CD4-positive, CD25-positive, alpha-beta regulatory T cell (primary cell): ENCODE results near the gene PRKAG1. TPM values are rescaled to one million over a fixed set of nuclear protein-coding genes. Genes with fewer than 3 reads are reported as not detected.

Experiments
- ATAC-seq, 2 donors: fragments of 150-1000 bp; cut with Tn5 transposase; one replicate each; pipeline ENCODE4 v1.10.0; 2021; ENCODE audit warnings: low read depth in 2 of 2, moderate number of reproducible peaks in 2 of 2, moderate library complexity in 1 of 2
- DNase-seq, 3 donors: peaks; one replicate each; pipeline versions ENCODE4 v3.0.0 to v3.0.0-alpha.2; 2012 to 2022; ENCODE audit warnings: mixed read lengths in 1 of 3
- H3K27ac ChIP-seq: one replicate; pipeline ENCODE4 v1.7.0; 2013; ENCODE audit warnings: mild to moderate bottlenecking, low read length; ENCODE audit not compliant: insufficient read depth, poor library complexity, severe bottlenecking
- H3K27me3 ChIP-seq: one replicate; pipeline ENCODE4 v1.7.0; 2013; ENCODE audit warnings: low read length; ENCODE audit not compliant: control insufficient read depth, insufficient read depth
- H3K36me3 ChIP-seq: one replicate; pipeline ENCODE4 v1.7.0; 2013; ENCODE audit warnings: mild to moderate bottlenecking, low read length, moderate library complexity; ENCODE audit not compliant: control insufficient read depth, insufficient read depth
- H3K4me1 ChIP-seq: 2 replicates; pipeline ENCODE4 v1.7.0; 2013; ENCODE audit warnings: mild to moderate bottlenecking, low read length; ENCODE audit not compliant: insufficient read depth, control insufficient read depth, poor library complexity, severe bottlenecking
- H3K4me3 ChIP-seq: one replicate; pipeline ENCODE4 v1.7.0; 2013; ENCODE audit warnings: low read depth, mild to moderate bottlenecking, low read length, moderate library complexity
- H3K9me3 ChIP-seq, 2 experiments: 1 replicate in 1 of 2; 2 replicates in 1 of 2; pipeline ENCODE4 v1.7.0; 2013; ENCODE audit warnings: low read length in 2 of 2, mild to moderate bottlenecking in 1 of 2, moderate library complexity in 1 of 2; ENCODE audit not compliant: control insufficient read depth in 2 of 2
- H3K27ac Mint-ChIP-seq, 3 donors: one replicate each; pipeline ENCODE4 v1.8.0; 2020 to 2022; ENCODE audit warnings: mild to moderate bottlenecking in 3 of 3, mixed read lengths in 3 of 3, moderate library complexity in 2 of 3
- H3K27me3 Mint-ChIP-seq: one replicate; pipeline ENCODE4 v1.8.0; 2022; ENCODE audit warnings: mild to moderate bottlenecking, mixed read lengths
- H3K36me3 Mint-ChIP-seq: one replicate; pipeline ENCODE4 v1.8.0; 2020; ENCODE audit warnings: mixed read lengths
- H3K4me1 Mint-ChIP-seq, 4 donors: one replicate each; pipeline ENCODE4 v1.8.0; 2020 to 2022; ENCODE audit warnings: mixed read lengths in 4 of 4, mild to moderate bottlenecking in 1 of 4
- H3K4me3 Mint-ChIP-seq, 4 donors: one replicate each; pipeline ENCODE4 v1.8.0; 2020 to 2022; ENCODE audit warnings: mild to moderate bottlenecking in 4 of 4, mixed read lengths in 4 of 4, moderate library complexity in 3 of 4
- H3K9me3 Mint-ChIP-seq, 7 donors: one replicate each; pipeline ENCODE4 v1.8.0; 2020 to 2022; ENCODE audit warnings: mixed read lengths in 7 of 7, mild to moderate bottlenecking in 3 of 7, moderate library complexity in 2 of 7
- polyA plus RNA-seq, 4 donors: library from polyadenylated mRNA; unstranded; fragments of 300-500 nt; fragmentation: Illumina TruSeq; gene quantifications; one replicate each; pipeline ENCODE4 v1.2.3, GENCODE V29; 2021
- total RNA-seq: library from RNA; stranded (reverse); gene quantifications from one replicate; pipeline ENCODE4 v1.2.3, GENCODE V29; 2022

Gene PRKAG1
- total and polyA plus RNA-seq, 5 donors from 2014 or later: 51.3 to 83.8 (median 64.0) TPM

DNA sequence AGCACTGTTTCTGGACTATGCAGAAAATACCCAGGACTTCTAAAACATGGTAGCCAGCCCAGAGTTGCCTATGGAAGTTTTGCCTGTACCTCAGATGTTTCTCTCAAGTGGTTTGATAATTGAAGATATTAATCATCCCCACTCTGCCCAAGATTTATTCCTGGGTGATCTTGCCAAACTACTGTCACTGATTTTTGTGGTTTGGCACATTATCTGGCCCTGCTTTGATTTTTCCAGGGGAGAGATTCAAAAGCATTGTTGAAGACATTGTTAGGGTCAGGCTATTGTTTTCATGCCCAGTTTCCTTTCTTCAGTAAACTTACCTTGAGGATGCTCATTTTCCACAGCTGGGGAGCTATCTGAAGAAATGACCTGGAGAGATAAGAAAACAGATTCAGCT lies 5.8 kb downstream of the PRKAG1 start:
- Histone ChIP-seq H3K4me3 (no peak overlapping the region), H3K9me3 (no peaks in the 10 kb centered on the region), H3K27me3 (no peaks in the 10 kb centered on the region), H3K36me3 (peaks cover 53% of the 10 kb centered on the region), H3K27ac (no peak overlapping the region), H3K4me1 (peaks cover 6% of the 10 kb centered on the region)
- Mint-ChIP-seq H3K27me3 (peaks cover 7% of the 10 kb centered on the region), H3K9me3 (no peaks in the 10 kb centered on the region), H3K36me3 (peaks cover 27% of the 10 kb centered on the region), H3K4me3 (no peak overlapping the region), H3K4me1 (peaks cover 27 to 48% (median 32%) of the 10 kb centered on the region in 4 donors), H3K27ac (no peak overlapping the region)
- DNase-seq (no peak), ATAC-seq (no peak)

DNA sequence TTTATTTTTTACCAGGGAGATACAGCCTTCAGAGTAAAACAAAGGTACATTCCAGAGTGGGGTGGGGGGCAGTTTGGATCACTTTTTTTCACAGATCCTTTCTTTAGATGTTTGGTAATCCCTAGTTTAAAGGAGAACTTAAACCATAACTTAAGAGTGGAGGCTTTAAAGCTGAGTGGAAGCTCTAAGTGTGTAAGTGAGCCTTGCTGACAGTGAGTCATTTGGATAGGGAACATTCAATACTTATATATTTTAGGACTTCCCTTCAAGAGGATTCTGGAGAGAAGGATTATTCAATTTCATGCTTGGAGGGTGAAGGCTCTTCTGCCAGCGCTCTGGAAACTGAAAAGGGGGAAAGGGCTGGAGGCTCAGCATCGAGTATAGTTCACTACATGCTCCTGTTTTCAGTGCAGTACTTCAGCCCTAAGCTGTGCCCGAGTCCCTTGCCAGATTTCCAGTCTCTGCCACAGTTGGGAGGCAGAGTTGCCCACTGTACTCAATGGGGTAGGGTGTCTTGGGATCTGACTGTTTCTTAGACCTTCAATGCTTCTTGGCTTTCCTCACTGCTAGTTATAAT lies 8.4 kb downstream of the PRKAG1 start:
- DNase-seq (no peak), ATAC-seq (no peak)
- Histone ChIP-seq H3K36me3 (peaks cover 65% of the 10 kb centered on the region), H3K9me3 (no peaks in the 10 kb centered on the region), H3K4me1 (no peaks in the 10 kb centered on the region), H3K27me3 (no peaks in the 10 kb centered on the region), H3K27ac (no peak overlapping the region), H3K4me3 (no peak overlapping the region)
- Mint-ChIP-seq H3K36me3 (peaks cover 25% of the 10 kb centered on the region), H3K9me3 (no peaks in the 10 kb centered on the region), H3K27me3 (no peaks in the 10 kb centered on the region), H3K4me1 (peaks cover 9 to 26% (median 14%) of the 10 kb centered on the region in 4 donors), H3K27ac (no peak overlapping the region), H3K4me3 (no peak overlapping the region)

DNA sequence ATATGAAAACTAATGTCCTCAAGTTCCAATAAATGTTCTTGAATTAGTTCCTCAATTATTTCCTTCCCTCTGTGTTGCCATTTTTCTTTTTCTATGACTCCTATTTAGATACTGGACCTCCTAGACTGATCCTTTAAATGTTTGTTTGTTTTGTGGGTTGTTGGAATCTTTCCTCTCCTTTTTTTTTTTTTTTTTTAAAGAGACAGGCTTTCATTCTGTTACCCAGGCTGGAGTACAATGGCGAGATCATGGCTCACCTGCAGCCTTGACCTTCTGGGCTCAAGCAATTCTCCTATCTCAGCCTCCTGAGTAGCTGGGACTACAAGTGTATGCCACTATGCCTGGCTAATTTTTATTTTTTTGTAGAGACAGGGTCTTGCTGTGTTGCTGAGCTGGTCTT lies 9.6 kb downstream of the PRKAG1 start:
- H3K4me1 ChIP-seq: no peaks in the 10 kb centered on the region
- no peak for DNase-seq
- H3K27me3 Mint-ChIP-seq: no peaks in the 10 kb centered on the region
- no peak overlapping the region for H3K27ac Mint-ChIP-seq
- H3K9me3 ChIP-seq: no peaks in the 10 kb centered on the region
- H3K4me3 Mint-ChIP-seq: no peak overlapping the region
- H3K27ac ChIP-seq: no peak overlapping the region
- peaks cover 34% of the 10 kb centered on the region for H3K36me3 Mint-ChIP-seq
- peaks cover 75% of the 10 kb centered on the region for H3K36me3 ChIP-seq
- no peak for ATAC-seq
- H3K4me3 ChIP-seq: no peak overlapping the region
- no peaks in the 10 kb centered on the region for H3K9me3 Mint-ChIP-seq
- no peaks in the 10 kb centered on the region for H3K27me3 ChIP-seq
- H3K4me1 Mint-ChIP-seq: peaks cover 2 to 16% (median 5%) of the 10 kb centered on the region in 4 donors

DNA sequence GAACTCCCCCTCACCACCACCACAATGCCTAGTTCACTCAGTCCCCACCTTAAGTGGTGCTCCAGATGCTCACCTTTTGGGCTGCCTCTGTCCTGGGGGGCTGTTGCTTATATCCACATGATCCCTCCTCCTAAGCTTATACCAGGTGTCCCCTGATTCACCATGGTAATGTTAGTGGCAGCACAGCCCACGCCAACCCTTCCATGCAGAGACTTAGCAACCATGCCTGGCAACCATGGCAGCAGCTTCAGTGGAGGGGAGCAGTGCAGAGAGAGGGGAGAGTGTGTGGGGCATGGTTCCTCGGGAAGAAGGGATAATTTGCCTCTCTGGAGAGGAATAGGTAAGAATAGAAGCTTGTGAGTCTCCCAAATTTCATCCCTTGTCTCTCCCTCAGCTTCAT lies 18.2 kb downstream of the PRKAG1 start:
- Histone ChIP-seq H3K27ac (no peak overlapping the region), H3K4me1 (peaks cover 36% of the 10 kb centered on the region), H3K9me3 (no peaks in the 10 kb centered on the region), H3K27me3 (peaks cover 17% of the 10 kb centered on the region), H3K36me3 (peaks cover 43% of the 10 kb centered on the region), H3K4me3 (no peak overlapping the region)
- peak overlapping the region in 1 of 3 donors; percentile 51 for H3K27ac Mint-ChIP-seq
- no peak for DNase-seq
- peaks cover 0 to 41% (median 18%) of the 10 kb centered on the region in 4 donors for H3K4me1 Mint-ChIP-seq
- ATAC-seq: no peak
- peaks cover 51% of the 10 kb centered on the region for H3K27me3 Mint-ChIP-seq
- no peak overlapping the region for H3K4me3 Mint-ChIP-seq
- H3K9me3 Mint-ChIP-seq: no peaks in the 10 kb centered on the region
- H3K36me3 Mint-ChIP-seq: peaks cover 47% of the 10 kb centered on the region

DNA sequence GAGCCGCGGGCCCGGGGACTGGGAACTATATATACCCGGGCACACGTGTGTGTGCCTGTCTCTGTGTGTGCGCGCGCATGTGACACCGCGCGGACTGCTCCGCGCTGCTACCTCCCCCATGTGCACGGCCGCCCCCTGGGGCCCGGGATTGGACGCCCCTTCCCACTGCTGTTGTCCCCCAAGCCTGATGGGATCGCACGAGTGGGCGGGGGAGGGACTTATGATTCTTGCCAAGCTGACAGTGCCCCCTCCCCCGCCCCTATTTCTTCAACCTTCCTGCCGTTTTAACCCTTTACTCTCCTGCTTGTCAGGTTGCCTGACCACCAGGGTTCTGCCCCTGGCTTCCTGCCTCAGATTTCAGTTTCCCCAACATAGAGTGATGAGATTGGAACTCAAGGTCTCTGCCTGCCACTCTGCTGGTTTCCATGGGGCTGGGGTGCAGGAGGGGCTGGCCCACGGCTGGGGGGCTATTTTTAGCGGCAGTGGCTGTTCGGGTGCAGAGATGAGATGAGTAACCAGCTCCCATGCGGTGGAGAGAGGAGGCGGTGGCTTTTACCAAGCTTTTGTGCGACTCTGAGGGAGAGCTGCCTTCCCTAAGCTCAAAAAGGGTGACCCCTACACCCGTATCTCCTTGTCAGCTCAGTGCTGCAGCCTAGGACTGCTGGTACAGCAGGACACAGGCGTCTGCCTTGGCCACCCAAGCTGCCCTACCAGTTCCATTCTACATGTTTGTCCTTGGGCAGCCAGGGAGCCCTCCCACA lies 19.0 kb downstream of the PRKAG1 start, which contains the start of gene DDN:
Gene DDN (minus strand): TSS at position 5 of the 761 bp plus-strand sequence. CDS start 88 bp downstream, outside the sequence.
- Mint-ChIP-seq H3K4me3 (peak within 1 kb of the TSS; percentile 62 to 79 (median 76)), H3K4me1 (peaks cover 0 to 45% (median 21%) of the 10 kb centered on the region in 4 donors), H3K9me3 (no peaks in the 10 kb centered on the region), H3K36me3 (peaks cover 39% of the 10 kb centered on the region), H3K27me3 (peaks cover 57% of the 10 kb centered on the region), H3K27ac (peak within 1 kb of the TSS in 1 of 3 donors; percentile 51)
- ATAC-seq (peak; percentile 45 to 54), DNase-seq (peak; percentile 27 to 53 (median 38))
- no peak within 1 kb of the TSS for H3K27ac ChIP-seq
- H3K9me3 ChIP-seq: no peaks in the 10 kb centered on the region
- peaks cover 36% of the 10 kb centered on the region for H3K36me3 ChIP-seq
- peaks cover 41% of the 10 kb centered on the region for H3K4me1 ChIP-seq
- no peak within 1 kb of the TSS for H3K4me3 ChIP-seq
- H3K27me3 ChIP-seq: peaks cover 17% of the 10 kb centered on the region

DNA sequence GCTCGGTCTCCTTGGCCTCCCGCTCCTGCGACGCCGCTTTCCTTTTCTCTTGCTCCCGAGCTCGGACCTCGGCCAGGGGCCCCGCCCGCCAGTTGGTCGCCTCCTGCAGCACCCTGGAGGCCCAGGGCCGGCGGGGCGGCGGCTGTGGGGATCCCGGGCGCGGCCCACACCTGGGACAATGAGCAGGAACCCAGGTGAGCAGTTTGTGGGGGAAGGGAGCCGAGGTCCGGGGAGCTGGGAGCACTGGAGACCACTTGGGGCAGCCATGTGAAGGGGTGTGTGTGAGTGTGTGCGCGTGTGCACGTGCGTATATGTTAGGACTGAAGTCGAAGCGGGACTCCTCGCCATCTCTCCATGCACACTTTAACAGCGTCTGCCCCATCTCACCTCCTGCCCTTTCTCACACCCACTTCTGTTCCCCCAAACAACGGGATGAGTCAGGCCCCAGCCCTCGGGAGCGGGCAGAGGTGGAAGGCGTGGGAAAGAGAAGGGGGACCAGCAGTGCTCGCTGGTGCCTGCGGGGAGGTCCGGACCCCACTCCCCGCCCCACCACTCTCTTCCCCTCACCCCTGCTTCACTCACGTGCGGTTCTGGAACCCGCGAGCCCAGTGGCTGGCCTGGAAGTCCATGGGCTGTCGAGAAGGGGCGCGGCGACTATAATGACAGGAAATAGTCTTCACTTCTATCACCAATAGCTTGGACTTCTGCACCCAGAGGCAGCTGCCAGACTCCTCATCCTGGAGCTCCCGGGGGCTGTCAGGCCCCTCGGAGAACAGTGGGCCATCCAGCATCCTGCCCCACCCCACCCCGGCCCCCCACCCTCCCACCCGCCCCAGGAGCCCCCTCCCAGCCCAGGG lies 19.9 kb downstream of the PRKAG1 start:
- ATAC-seq: peak in 1 of 2 donors; percentile 3
- Mint-ChIP-seq H3K27me3 (peaks cover 65% of the 10 kb centered on the region), H3K4me1 (peaks cover 0 to 45% (median 21%) of the 10 kb centered on the region in 4 donors), H3K9me3 (no peaks in the 10 kb centered on the region), H3K4me3 (peak overlapping the region; percentile 35 to 79 (median 68)), H3K27ac (no peak overlapping the region), H3K36me3 (peaks cover 33% of the 10 kb centered on the region)
- Histone ChIP-seq H3K36me3 (peaks cover 27% of the 10 kb centered on the region), H3K4me3 (no peak overlapping the region), H3K27me3 (peaks cover 25% of the 10 kb centered on the region), H3K27ac (no peak overlapping the region), H3K4me1 (peaks cover 41% of the 10 kb centered on the region), H3K9me3 (no peaks in the 10 kb centered on the region)
- DNase-seq: no peak

DNA sequence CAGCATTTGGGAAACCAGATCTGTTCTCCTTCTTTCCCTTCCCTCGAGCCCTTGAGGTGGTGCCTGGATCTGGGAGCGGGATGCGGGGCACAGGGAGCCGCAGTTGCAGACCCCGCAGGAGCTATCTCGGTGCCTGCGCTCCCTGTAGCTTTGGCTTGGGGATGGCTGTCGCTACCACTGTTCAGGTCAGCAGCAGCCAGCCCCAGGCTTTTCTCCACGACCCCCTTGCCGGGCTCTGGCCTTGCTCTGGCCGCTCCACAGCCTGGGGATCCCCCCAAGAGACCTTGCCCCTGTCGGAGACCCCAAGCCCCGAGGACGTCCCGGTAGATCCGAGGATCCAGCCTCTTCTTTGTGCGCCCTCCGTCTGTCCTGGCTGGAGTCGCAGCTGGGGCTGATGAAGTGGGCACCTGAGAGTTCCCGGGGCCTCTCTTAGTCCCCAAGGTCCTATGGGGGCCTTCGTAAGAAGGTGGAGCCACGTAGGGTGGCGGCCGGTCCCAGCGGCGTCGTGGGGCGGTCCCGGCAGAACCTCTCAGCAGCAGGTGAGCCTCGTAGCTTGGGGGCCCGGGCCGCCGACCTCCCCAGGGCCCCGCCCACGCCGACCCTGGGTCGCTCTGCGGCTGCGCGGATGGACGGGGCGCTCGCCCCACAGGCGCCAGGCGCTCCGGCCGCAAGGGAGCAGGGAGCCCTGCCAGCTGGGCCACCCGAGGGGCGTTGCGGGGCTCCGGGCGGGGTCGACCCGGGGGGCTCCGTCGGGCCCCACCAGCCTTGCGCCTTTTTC lies 20.7 kb downstream of the PRKAG1 start:
- Mint-ChIP-seq H3K27me3 (peaks cover 73% of the 10 kb centered on the region), H3K9me3 (no peaks in the 10 kb centered on the region), H3K36me3 (peaks cover 26% of the 10 kb centered on the region), H3K27ac (no peak overlapping the region), H3K4me3 (peak overlapping the region in 3 of 4 donors; percentile 73 to 81 (median 75)), H3K4me1 (peaks cover 0 to 45% (median 21%) of the 10 kb centered on the region in 4 donors)
- peaks cover 30% of the 10 kb centered on the region for H3K27me3 ChIP-seq
- H3K4me3 ChIP-seq: no peak overlapping the region
- H3K9me3 ChIP-seq: no peaks in the 10 kb centered on the region
- H3K4me1 ChIP-seq: peaks cover 41% of the 10 kb centered on the region
- H3K27ac ChIP-seq: no peak overlapping the region
- ATAC-seq (no peak), DNase-seq (peak in 1 of 3 donors; percentile 20)
- peaks cover 19% of the 10 kb centered on the region for H3K36me3 ChIP-seq
